ENCODE measurements around the gene EPS15. TPM values are rescaled to one million over a fixed set of nuclear protein-coding genes. Genes with fewer than 3 reads are reported as not detected.

The EPS15 gene
- total RNA-seq (2022) (48.2 and 48.7 TPM in 2 replicates), Bru-seq, nascent RNA (percentile 83 among the genes with signal in this experiment), BruChase-seq, experiment 1, labeled RNA remaining after a 6-hour chase (percentile 78 among the genes with signal in this experiment), BruChase-seq, experiment 2, labeled RNA remaining after a 2-hour chase (percentile 76 among the genes with signal in this experiment)
- long read RNA-seq, full-length matches to known transcripts, result 35 of 75 reads
- long read RNA-seq, partial matches to known transcripts, result 20 of 75 reads
- long read RNA-seq, other reads (novel, unspliced or antisense), result 20 of 75 reads

- Mint-ChIP-seq H3K27me3 (ENCODE audit: insufficient read depth, unreplicated experiment) (no peaks in the 10 kb centered on the region), H3K4me3 (ENCODE audit: unreplicated experiment) (peak within 1 kb of the TSS; percentile 79), H3K9me3 (ENCODE audit: unreplicated experiment) (no peaks in the 10 kb centered on the region), H3K4me1 (ENCODE audit: insufficient read depth, unreplicated experiment) (peaks cover 17% of the 10 kb centered on the region), H3K36me3 (ENCODE audit: insufficient read depth, unreplicated experiment) (no peaks in the 10 kb centered on the region), H3K27ac (ENCODE audit: low read depth, unreplicated experiment) (peak within 1 kb of the TSS; percentile 93)
- POLR2A ChIA-PET, result interaction anchor here (0.6 to 3.3 kb wide), 19 partner anchors 10 to 550 kb away, joined by 3 to 16 read pairs (median 4); partner anchors contain the start of gene OSBPL9
- BruUV-seq (replicated peaks), result no TSS peak
- DNase-seq (ENCODE audit: unreplicated experiment), result peak; percentile 87
- intact Hi-C loops (cut with micrococcal nuclease), result no loop called here
- CTCF ChIA-PET, result interaction anchor here (0.6 to 1.2 kb wide), 3 partner anchors 16 to 336 kb away, joined by 3 to 5 read pairs (median 4); no protein-coding TSS in a partner anchor
- TF ChIP-seq, protein P1, sequence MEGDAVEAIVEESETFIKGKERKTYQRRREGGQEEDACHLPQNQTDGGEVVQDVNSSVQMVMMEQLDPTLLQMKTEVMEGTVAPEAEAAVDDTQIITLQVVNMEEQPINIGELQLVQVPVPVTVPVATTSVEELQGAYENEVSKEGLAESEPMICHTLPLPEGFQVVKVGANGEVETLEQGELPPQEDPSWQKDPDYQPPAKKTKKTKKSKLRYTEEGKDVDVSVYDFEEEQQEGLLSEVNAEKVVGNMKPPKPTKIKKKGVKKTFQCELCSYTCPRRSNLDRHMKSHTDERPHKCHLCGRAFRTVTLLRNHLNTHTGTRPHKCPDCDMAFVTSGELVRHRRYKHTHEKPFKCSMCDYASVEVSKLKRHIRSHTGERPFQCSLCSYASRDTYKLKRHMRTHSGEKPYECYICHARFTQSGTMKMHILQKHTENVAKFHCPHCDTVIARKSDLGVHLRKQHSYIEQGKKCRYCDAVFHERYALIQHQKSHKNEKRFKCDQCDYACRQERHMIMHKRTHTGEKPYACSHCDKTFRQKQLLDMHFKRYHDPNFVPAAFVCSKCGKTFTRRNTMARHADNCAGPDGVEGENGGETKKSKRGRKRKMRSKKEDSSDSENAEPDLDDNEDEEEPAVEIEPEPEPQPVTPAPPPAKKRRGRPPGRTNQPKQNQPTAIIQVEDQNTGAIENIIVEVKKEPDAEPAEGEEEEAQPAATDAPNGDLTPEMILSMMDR (IDR thresholded peaks at IDR 0.05; ENCODE audit: unreplicated experiment), result no peak
Measured at GRCh38 chr1:51519048-51519864, at the start of gene EPS15. EPS15 (minus strand) TSS chr1:51519266; CDS start chr1:51519231, 35 bp downstream.

DNA sequence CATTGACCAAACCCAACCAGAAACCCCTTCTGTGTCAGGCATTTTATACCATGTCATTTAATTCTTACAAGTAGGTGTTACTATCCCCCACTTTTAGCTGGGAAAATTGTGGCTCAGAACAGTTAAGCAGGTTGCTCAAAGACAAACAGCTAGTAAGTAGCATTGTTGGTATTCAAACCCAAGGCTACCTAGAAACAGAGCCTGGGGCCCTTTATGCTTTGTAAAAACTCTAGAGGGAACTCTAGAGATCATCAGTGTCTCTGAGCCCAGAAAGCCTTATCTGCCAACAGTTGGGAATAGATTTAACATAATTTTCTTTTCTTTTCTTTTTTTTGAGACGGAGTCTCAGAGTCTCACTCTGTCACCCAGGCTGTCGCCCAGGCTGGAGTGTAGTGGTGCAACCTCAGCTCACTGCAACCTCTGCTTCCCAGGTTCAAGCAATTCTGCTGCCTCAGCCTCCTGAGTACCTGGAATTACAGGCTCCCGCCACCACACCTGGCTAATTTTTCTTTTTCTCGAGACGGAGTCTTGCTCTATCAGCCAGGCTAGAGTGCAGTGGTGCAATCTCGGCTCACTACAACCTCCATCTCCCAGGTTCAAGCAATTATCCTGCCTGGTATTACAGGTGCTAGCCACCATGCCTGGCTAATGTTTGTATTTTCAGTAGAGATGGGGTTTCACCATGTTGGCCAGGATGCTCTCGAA, 49.3 kb upstream of the EPS15 start:
- H3K27me3 Mint-ChIP-seq (ENCODE audit: insufficient read depth, unreplicated experiment), result no peaks in the 10 kb centered on the region
- intact Hi-C loops (cut with micrococcal nuclease), result loop anchor here (2.0 kb wide), 1 partner anchor 200 kb away; no protein-coding TSS in a partner anchor
- H3K9me3 Mint-ChIP-seq (ENCODE audit: unreplicated experiment), result no peaks in the 10 kb centered on the region
- H3K4me3 Mint-ChIP-seq (ENCODE audit: unreplicated experiment), result no peak overlapping the region
- H3K27ac Mint-ChIP-seq (ENCODE audit: low read depth, unreplicated experiment), result no peak overlapping the region
- TF ChIP-seq, protein P1 (IDR thresholded peaks at IDR 0.05; ENCODE audit: unreplicated experiment), result no peak
- BruUV-seq (replicated peaks), result no TSS peak
- peaks cover 6% of the 10 kb centered on the region for H3K36me3 Mint-ChIP-seq (ENCODE audit: insufficient read depth, unreplicated experiment)
- peaks cover 22% of the 10 kb centered on the region for H3K4me1 Mint-ChIP-seq (ENCODE audit: insufficient read depth, unreplicated experiment)
- ChIA-PET POLR2A (interaction anchor here (0.6 to 1.9 kb wide), 8 partner anchors 27 to 332 kb away, joined by 3 to 9 read pairs (median 4); partner anchors contain the start of gene EPS15), CTCF (interaction anchor here (0.7 to 1.3 kb wide), 2 partner anchors 50 to 123 kb away, joined by 3 read pairs; no protein-coding TSS in a partner anchor)
- no peak for DNase-seq (ENCODE audit: unreplicated experiment)

DNA sequence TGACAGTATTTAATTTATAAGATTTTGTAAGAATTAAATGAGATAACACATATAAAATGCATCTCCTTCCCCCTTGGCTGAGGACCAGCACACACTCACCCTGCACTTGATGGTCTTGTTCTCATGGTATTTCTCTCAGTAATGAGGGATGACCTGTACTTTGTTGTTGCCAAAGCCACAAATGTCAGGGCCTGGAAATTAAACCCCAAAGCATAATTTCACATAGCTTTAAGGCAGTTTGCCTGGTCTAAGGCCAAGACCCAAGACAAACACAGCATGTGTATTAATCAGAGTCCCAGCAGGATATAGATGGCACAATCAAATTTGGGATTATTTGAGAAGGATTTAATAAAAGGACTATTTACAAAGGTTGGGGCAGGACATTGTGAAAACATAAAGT, 48.6 kb upstream of the EPS15 start:
- TF ChIP-seq, protein P1 (IDR thresholded peaks at IDR 0.05; ENCODE audit: unreplicated experiment), result no peak
- intact Hi-C loops (cut with micrococcal nuclease), result loop anchor here (2.0 kb wide), 1 partner anchor 201 kb away; no protein-coding TSS in a partner anchor
- POLR2A ChIA-PET, result interaction anchor here (0.6 to 1.3 kb wide), 5 partner anchors 28 to 331 kb away, joined by 3 to 5 read pairs (median 3); partner anchors contain the start of gene EPS15
- CTCF ChIA-PET, result interaction anchor here (0.7 to 1.3 kb wide), 2 partner anchors 51 to 124 kb away, joined by 3 read pairs; no protein-coding TSS in a partner anchor
- H3K27me3 Mint-ChIP-seq (ENCODE audit: insufficient read depth, unreplicated experiment), result no peaks in the 10 kb centered on the region
- no peak overlapping the region for H3K27ac Mint-ChIP-seq (ENCODE audit: low read depth, unreplicated experiment)
- peak; percentile 85 for DNase-seq (ENCODE audit: unreplicated experiment)
- no peaks in the 10 kb centered on the region for H3K9me3 Mint-ChIP-seq (ENCODE audit: unreplicated experiment)
- no peak overlapping the region for H3K4me3 Mint-ChIP-seq (ENCODE audit: unreplicated experiment)
- no TSS peak for BruUV-seq (replicated peaks)
- peaks cover 22% of the 10 kb centered on the region for H3K4me1 Mint-ChIP-seq (ENCODE audit: insufficient read depth, unreplicated experiment)
- peaks cover 6% of the 10 kb centered on the region for H3K36me3 Mint-ChIP-seq (ENCODE audit: insufficient read depth, unreplicated experiment)

Measured in MCF 10A (cell line).